A172 (cell line): ENCODE results near the gene PCTP. TPM values are rescaled to one million over a fixed set of nuclear protein-coding genes. Genes with fewer than 3 reads are reported as not detected.

Experiments used
- DNase-seq: peaks from one replicate; pipeline ENCODE4 v3.0.0-alpha.2; 2015; ENCODE audit warnings: low spot score
- total RNA-seq: library from RNA; depleted of rRNA; stranded (reverse); fragments of >200 nt; shearing (Covaris generic); gene quantifications from 2 replicates; pipeline ENCODE4 v1.2.3, GENCODE V29; 2014; rRNA removed

Gene PCTP
- total RNA-seq, 1 experiment from 2014 or later = 16.6 TPM

GRCh38 chr17:55794725-55795482, 44.1 kb downstream of the PCTP start:
- no peak for DNase-seq

- no peak for DNase-seq
Observed at GRCh38 chr17:55806745-55807495, 56.1 kb downstream of the PCTP start.

GRCh38 chr17:55811536-55811935, 60.7 kb downstream of the PCTP start:
- DNase-seq = no peak

- DNase-seq = no peak
Observed at GRCh38 chr17:55812323-55812722, 61.5 kb downstream of the PCTP start.

GRCh38 chr17:55813944-55814343, 63.1 kb downstream of the PCTP start:
- no peak for DNase-seq

GRCh38 chr17:55814377-55814776, 63.5 kb downstream of the PCTP start:
- DNase-seq = no peak

GRCh38 chr17:55816532-55817396, 65.9 kb downstream of the PCTP start:
- DNase-seq = no peak

GRCh38 chr17:55817397-55817709, 66.5 kb downstream of the PCTP start:
- no peak for DNase-seq

- no peak for DNase-seq
Observed at GRCh38 chr17:55818026-55818425, 67.2 kb downstream of the PCTP start.

- DNase-seq = no peak
Observed at GRCh38 chr17:55818451-55819375, 67.9 kb downstream of the PCTP start.

- DNase-seq = no peak
Observed at GRCh38 chr17:55820675-55821074, 69.8 kb downstream of the PCTP start.

GRCh38 chr17:55822028-55822427, 71.2 kb downstream of the PCTP start:
- DNase-seq = no peak

- no peak for DNase-seq
Observed at GRCh38 chr17:55825213-55825612, 74.4 kb downstream of the PCTP start.

Other genes starting within 250 kb of the PCTP start
- not detected in 2 replicates for gene SMIM36, start 239.6 kb upstream of the PCTP start, total RNA-seq
- not detected in 2 replicates for gene TMEM100, start 28.2 kb upstream of the PCTP start, total RNA-seq